AG08395 (cell line): Measurements from ENCODE around the gene COMMD10.

Source experiments
- DNase-seq: peaks from one replicate; pipeline ENCODE4 v3.0.0; 2012; ENCODE audit warnings: mixed read lengths, low spot score

COMMD10 gene

GRCh38 chr5:116225281-116225922, 140.6 kb downstream of the COMMD10 start:
- no peak for DNase-seq

- no peak for DNase-seq
Measured at GRCh38 chr5:116229131-116229689, 144.4 kb downstream of the COMMD10 start.

- no peak for DNase-seq
Measured at GRCh38 chr5:116231288-116231687, 146.5 kb downstream of the COMMD10 start.

GRCh38 chr5:116234681-116235080, 149.9 kb downstream of the COMMD10 start:
- no peak for DNase-seq

- no peak for DNase-seq
Measured at GRCh38 chr5:116237917-116238500, 153.2 kb downstream of the COMMD10 start.

- DNase-seq, result no peak
Measured at GRCh38 chr5:116242343-116242742, 157.5 kb downstream of the COMMD10 start.

GRCh38 chr5:116248432-116248831, 163.6 kb downstream of the COMMD10 start:
- no peak for DNase-seq

GRCh38 chr5:116249648-116250047, 164.8 kb downstream of the COMMD10 start:
- DNase-seq, result no peak

- DNase-seq, result no peak
Measured at GRCh38 chr5:116256717-116257116, 171.9 kb downstream of the COMMD10 start.

GRCh38 chr5:116265471-116265870, 180.6 kb downstream of the COMMD10 start:
- no peak for DNase-seq

GRCh38 chr5:116271446-116272025, 186.7 kb downstream of the COMMD10 start:
- no peak for DNase-seq

GRCh38 chr5:116272281-116272941, 187.6 kb downstream of the COMMD10 start:
- no peak for DNase-seq

- no peak for DNase-seq
Measured at GRCh38 chr5:116273448-116274242, 188.8 kb downstream of the COMMD10 start.

- no peak for DNase-seq
Measured at GRCh38 chr5:116274251-116274650, 189.4 kb downstream of the COMMD10 start.

- DNase-seq, result no peak
Measured at GRCh38 chr5:116275282-116275681, 190.5 kb downstream of the COMMD10 start.

- no peak for DNase-seq
Measured at GRCh38 chr5:116276952-116277351, 192.1 kb downstream of the COMMD10 start.

- DNase-seq, result no peak
Measured at GRCh38 chr5:116280149-116280803, 195.5 kb downstream of the COMMD10 start.

GRCh38 chr5:116281309-116281708, 196.5 kb downstream of the COMMD10 start:
- DNase-seq, result no peak

- no peak for DNase-seq
Measured at GRCh38 chr5:116288524-116288923, 203.7 kb downstream of the COMMD10 start.

GRCh38 chr5:116289276-116289675, 204.5 kb downstream of the COMMD10 start:
- DNase-seq, result no peak

- DNase-seq, result no peak
Measured at GRCh38 chr5:116291271-116291670, 206.4 kb downstream of the COMMD10 start.
